ENCODE data around the gene EMD.

GRCh38 chrX:154375156-154375504, 4.0 kb upstream of the EMD start:
- no peak for TF ChIP-seq CTCF (IDR thresholded peaks at IDR 0.05)
- TF ChIP-seq POLR2A (IDR thresholded peaks at IDR 0.05), result no peak

All from thyroid gland (tissue), 4 donors.